HL-60 (cell line): Measurements from ENCODE around the gene YWHAB.

Source experiments
- DNase-seq, 2 experiments: peaks; one replicate each; pipeline ENCODE4 v3.0.0-alpha.2; 2010 to 2020; ENCODE audit warnings: low read depth in 1 of 2, low spot score in 1 of 2
- H3K27ac ChIP-seq: fragments of 250-450 bp; sonication (Bioruptor Pico); replicated peaks from 2 replicates; pipeline ENCODE4 v1.5.1; 2020; ENCODE audit warnings: mild to moderate bottlenecking, moderate library complexity
- H3K27me3 ChIP-seq: fragments of 250-450 bp; sonication (Bioruptor Pico); 2 replicates; pipeline ENCODE4 v1.5.1; 2021; ENCODE audit warnings: mild to moderate bottlenecking, moderate library complexity; ENCODE audit not compliant: insufficient read depth, poor library complexity, severe bottlenecking
- H3K4me3 ChIP-seq: replicated peaks from 2 replicates; pipeline ENCODE4 v1.5.1; 2011; ENCODE audit warnings: mild to moderate bottlenecking, control low read depth, low read length; ENCODE audit not compliant: insufficient read depth
- CTCF ChIP-seq: IDR thresholded peaks from one replicate; pipeline ENCODE4 v1.5.1; 2011; ENCODE audit warnings: low read length, control low read depth, inconsistent platforms; ENCODE audit not compliant: insufficient read depth
- GABPA ChIP-seq: IDR thresholded peaks from 2 replicates; pipeline ENCODE4 v1.6.1; 2012; ENCODE audit warnings: low read depth
- POLR2AphosphoS5 ChIP-seq: IDR thresholded peaks from 2 replicates; pipeline ENCODE4 v1.6.1; 2012; ENCODE audit warnings: low read depth
- REST ChIP-seq: IDR thresholded peaks from 2 replicates; pipeline ENCODE4 v1.6.1; 2012; ENCODE audit warnings: low read depth; ENCODE audit not compliant: insufficient replicate concordance
- SPI1 ChIP-seq: IDR thresholded peaks from 2 replicates; pipeline ENCODE4 v1.6.1; 2012; ENCODE audit warnings: low read depth, mild to moderate bottlenecking, borderline replicate concordance

The YWHAB gene

GRCh38 chr20:44924541-44924940, 39.0 kb downstream of the YWHAB start:
- Histone ChIP-seq H3K27me3 (no peaks in the 10 kb centered on the region), H3K4me3 (no peak overlapping the region), H3K27ac (no peak overlapping the region)
- TF ChIP-seq REST, result no peak
- TF ChIP-seq CTCF, result no peak
- TF ChIP-seq POLR2AphosphoS5, result no peak
- TF ChIP-seq SPI1, result no peak
- no peak for TF ChIP-seq GABPA
- DNase-seq, result no peak

GRCh38 chr20:44928595-44928994, 43.1 kb downstream of the YWHAB start:
- no peak for TF ChIP-seq SPI1
- no peak for TF ChIP-seq GABPA
- TF ChIP-seq POLR2AphosphoS5, result no peak
- no peak overlapping the region for H3K4me3 ChIP-seq
- H3K27ac ChIP-seq, result no peak overlapping the region
- no peak for DNase-seq
- no peaks in the 10 kb centered on the region for H3K27me3 ChIP-seq

GRCh38 chr20:44930517-44931168, 45.1 kb downstream of the YWHAB start:
- no peak for DNase-seq
- no peak overlapping the region for H3K4me3 ChIP-seq
- no peaks in the 10 kb centered on the region for H3K27me3 ChIP-seq
- H3K27ac ChIP-seq, result no peak overlapping the region
- TF ChIP-seq REST, result no peak
- TF ChIP-seq CTCF, result no peak
- TF ChIP-seq GABPA, result no peak
- no peak for TF ChIP-seq SPI1
- no peak for TF ChIP-seq POLR2AphosphoS5

GRCh38 chr20:44931911-44932310, 46.4 kb downstream of the YWHAB start:
- no peak overlapping the region for H3K27ac ChIP-seq
- no peak for TF ChIP-seq GABPA
- no peak for TF ChIP-seq REST
- TF ChIP-seq POLR2AphosphoS5, result no peak
- TF ChIP-seq CTCF, result no peak
- no peak for TF ChIP-seq SPI1
- no peak for DNase-seq

More at GRCh38 chr20:44931911-44932310, 46.4 kb downstream of the YWHAB start:
- no peaks in the 10 kb centered on the region for H3K27me3 ChIP-seq
- H3K4me3 ChIP-seq, result no peak overlapping the region
